ENCODE results near the gene LYAR.

DNA sequence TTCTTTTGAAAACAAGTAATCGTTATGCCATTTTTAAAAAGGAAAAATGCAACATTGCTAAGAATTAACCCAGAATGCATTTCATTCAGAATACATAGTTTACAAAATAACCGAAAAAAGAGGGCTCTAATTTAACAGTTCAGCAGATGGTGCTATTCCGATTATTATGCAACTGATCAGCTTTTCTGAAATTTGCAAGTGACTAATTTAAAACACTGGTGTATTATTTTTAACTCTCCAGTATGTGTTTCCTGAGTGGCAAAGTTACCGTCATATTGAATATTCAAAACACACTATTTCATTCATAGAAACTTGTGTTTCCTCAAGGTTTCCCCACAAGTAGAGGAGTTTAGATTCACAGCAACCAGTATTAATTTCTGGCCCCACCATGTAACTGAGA, 21.2 kb upstream of the LYAR start:
- TF ChIP-seq, protein P1, sequence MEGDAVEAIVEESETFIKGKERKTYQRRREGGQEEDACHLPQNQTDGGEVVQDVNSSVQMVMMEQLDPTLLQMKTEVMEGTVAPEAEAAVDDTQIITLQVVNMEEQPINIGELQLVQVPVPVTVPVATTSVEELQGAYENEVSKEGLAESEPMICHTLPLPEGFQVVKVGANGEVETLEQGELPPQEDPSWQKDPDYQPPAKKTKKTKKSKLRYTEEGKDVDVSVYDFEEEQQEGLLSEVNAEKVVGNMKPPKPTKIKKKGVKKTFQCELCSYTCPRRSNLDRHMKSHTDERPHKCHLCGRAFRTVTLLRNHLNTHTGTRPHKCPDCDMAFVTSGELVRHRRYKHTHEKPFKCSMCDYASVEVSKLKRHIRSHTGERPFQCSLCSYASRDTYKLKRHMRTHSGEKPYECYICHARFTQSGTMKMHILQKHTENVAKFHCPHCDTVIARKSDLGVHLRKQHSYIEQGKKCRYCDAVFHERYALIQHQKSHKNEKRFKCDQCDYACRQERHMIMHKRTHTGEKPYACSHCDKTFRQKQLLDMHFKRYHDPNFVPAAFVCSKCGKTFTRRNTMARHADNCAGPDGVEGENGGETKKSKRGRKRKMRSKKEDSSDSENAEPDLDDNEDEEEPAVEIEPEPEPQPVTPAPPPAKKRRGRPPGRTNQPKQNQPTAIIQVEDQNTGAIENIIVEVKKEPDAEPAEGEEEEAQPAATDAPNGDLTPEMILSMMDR (conservative IDR thresholded peaks at IDR 0.05 in 1 of 2, IDR thresholded peaks at IDR 0.05 in 1 of 2; ENCODE audit: extremely low read depth in 1 of 2, insufficient read depth in 1 of 2, low read depth in 1 of 2, low read length in 2 of 2) = no peak
- no peak for TF ChIP-seq EZH2 (IDR thresholded peaks at IDR 0.05; ENCODE audit: borderline replicate concordance, low read length)
